ENCODE data around the gene VIT.

DNA sequence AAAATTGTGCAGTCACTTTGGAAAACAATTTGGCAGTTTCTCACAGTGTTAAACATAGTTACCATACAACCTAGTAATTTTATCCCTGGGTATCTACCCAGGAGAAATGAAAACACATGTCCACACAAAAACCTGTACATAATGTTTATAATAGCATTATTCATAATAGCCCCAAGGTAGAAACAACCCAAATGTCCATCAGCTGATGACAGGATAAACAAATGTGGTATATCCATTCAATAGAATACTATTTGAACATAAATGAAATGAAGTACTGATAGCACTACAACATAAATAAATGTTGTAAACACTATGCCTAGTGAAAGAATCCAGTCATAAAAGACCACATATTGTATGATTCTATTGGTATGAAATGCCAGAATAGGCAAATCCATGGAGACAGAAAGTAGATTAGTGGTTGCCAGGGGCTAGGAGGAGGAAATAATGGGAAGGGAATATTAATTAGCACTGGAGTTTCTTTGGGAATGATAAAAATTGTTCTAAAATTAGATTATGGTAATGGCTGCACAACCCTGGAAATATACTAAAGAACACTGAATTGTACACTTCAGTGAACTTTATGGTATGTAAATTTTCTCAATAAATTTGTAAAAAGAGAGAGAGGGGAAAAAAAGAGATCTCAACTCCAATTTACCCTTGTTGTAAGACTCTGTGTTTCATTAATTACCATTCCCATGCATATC is 20.8 kb upstream of the VIT start:
- TF ChIP-seq, protein P1, sequence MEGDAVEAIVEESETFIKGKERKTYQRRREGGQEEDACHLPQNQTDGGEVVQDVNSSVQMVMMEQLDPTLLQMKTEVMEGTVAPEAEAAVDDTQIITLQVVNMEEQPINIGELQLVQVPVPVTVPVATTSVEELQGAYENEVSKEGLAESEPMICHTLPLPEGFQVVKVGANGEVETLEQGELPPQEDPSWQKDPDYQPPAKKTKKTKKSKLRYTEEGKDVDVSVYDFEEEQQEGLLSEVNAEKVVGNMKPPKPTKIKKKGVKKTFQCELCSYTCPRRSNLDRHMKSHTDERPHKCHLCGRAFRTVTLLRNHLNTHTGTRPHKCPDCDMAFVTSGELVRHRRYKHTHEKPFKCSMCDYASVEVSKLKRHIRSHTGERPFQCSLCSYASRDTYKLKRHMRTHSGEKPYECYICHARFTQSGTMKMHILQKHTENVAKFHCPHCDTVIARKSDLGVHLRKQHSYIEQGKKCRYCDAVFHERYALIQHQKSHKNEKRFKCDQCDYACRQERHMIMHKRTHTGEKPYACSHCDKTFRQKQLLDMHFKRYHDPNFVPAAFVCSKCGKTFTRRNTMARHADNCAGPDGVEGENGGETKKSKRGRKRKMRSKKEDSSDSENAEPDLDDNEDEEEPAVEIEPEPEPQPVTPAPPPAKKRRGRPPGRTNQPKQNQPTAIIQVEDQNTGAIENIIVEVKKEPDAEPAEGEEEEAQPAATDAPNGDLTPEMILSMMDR (IDR thresholded peaks at IDR 0.05; ENCODE audit: insufficient read depth, low read depth, low read length), result no peak
- TF ChIP-seq EZH2 (IDR thresholded peaks at IDR 0.05; ENCODE audit: insufficient read depth, low read length), result no peak

All from astrocyte (in vitro differentiated cells and primary cell).